ENCODE measurements around the gene ACTL8.

Gene ACTL8

GRCh38 chr1:17795836-17796645 is 40.9 kb downstream of the ACTL8 start:
- no peak for DNase-seq (ENCODE audit: low read depth in 1 of 2, low spot score in 1 of 2)
- no peak overlapping the region for H3K27ac ChIP-seq (replicated peaks)
- H3K27me3 ChIP-seq (ENCODE audit: insufficient read depth, poor library complexity, severe bottlenecking) = peaks cover 2% of the 10 kb centered on the region
- TF ChIP-seq GABPA (IDR thresholded peaks at IDR 0.05; ENCODE audit: low read depth) = no peak
- no peak for TF ChIP-seq REST (IDR thresholded peaks at IDR 0.05; ENCODE audit: insufficient replicate concordance, low read depth)
- no peak for TF ChIP-seq SPI1 (IDR thresholded peaks at IDR 0.05; ENCODE audit: borderline replicate concordance, low read depth)
- no peak for TF ChIP-seq CTCF (IDR thresholded peaks at IDR 0.05; ENCODE audit: insufficient read depth, low read length)
- no peak for TF ChIP-seq POLR2AphosphoS5 (IDR thresholded peaks at IDR 0.05; ENCODE audit: low read depth)
- no peak overlapping the region for H3K4me3 ChIP-seq (replicated peaks; ENCODE audit: insufficient read depth, low read length)

GRCh38 chr1:17797478-17797877 is 42.3 kb downstream of the ACTL8 start:
- no peak for DNase-seq (ENCODE audit: low read depth in 1 of 2, low spot score in 1 of 2)
- Histone ChIP-seq H3K27me3 (ENCODE audit: insufficient read depth, poor library complexity, severe bottlenecking) (peaks cover 2% of the 10 kb centered on the region), H3K4me3 (replicated peaks; ENCODE audit: insufficient read depth, low read length) (no peak overlapping the region), H3K27ac (replicated peaks) (no peak overlapping the region)
- TF ChIP-seq POLR2AphosphoS5 (IDR thresholded peaks at IDR 0.05; ENCODE audit: low read depth) = no peak
- TF ChIP-seq REST (IDR thresholded peaks at IDR 0.05; ENCODE audit: insufficient replicate concordance, low read depth) = no peak
- no peak for TF ChIP-seq GABPA (IDR thresholded peaks at IDR 0.05; ENCODE audit: low read depth)
- TF ChIP-seq SPI1 (IDR thresholded peaks at IDR 0.05; ENCODE audit: borderline replicate concordance, low read depth) = no peak
- no peak for TF ChIP-seq CTCF (IDR thresholded peaks at IDR 0.05; ENCODE audit: insufficient read depth, low read length)

GRCh38 chr1:17798011-17798410 is 42.9 kb downstream of the ACTL8 start:
- no peak for DNase-seq (ENCODE audit: low read depth in 1 of 2, low spot score in 1 of 2)
- no peak for TF ChIP-seq CTCF (IDR thresholded peaks at IDR 0.05; ENCODE audit: insufficient read depth, low read length)
- TF ChIP-seq REST (IDR thresholded peaks at IDR 0.05; ENCODE audit: insufficient replicate concordance, low read depth) = no peak
- TF ChIP-seq SPI1 (IDR thresholded peaks at IDR 0.05; ENCODE audit: borderline replicate concordance, low read depth) = no peak
- no peak for TF ChIP-seq POLR2AphosphoS5 (IDR thresholded peaks at IDR 0.05; ENCODE audit: low read depth)
- no peak for TF ChIP-seq GABPA (IDR thresholded peaks at IDR 0.05; ENCODE audit: low read depth)
- no peak overlapping the region for H3K4me3 ChIP-seq (replicated peaks; ENCODE audit: insufficient read depth, low read length)
- no peak overlapping the region for H3K27ac ChIP-seq (replicated peaks)
- H3K27me3 ChIP-seq (ENCODE audit: insufficient read depth, poor library complexity, severe bottlenecking) = peaks cover 2% of the 10 kb centered on the region
